ENCODE measurements around the gene TARS2. TPM values are rescaled to one million over a fixed set of nuclear protein-coding genes. Genes with fewer than 3 reads are reported as not detected.
A peak's percentile ranks its signal among the peaks of the same experiment; 100 is the strongest.

Gene TARS2
- total and polyA plus RNA-seq, 2 of the 13 experiments (the other 11 are each of a cell fraction or from before 2014, with no cell fraction given), result 21.3 to 22.8 TPM

- H3K79me2 ChIP-seq (ENCODE audit: insufficient read depth, low read length), result no peaks in the 10 kb centered on the region
- H3K4me3 ChIP-seq (replicated peaks in 1 of 3; ENCODE audit: insufficient read depth in 1 of 3, low read depth in 2 of 3, low read length in 3 of 3), result no peak overlapping the region
- no peak overlapping the region for H3K4me2 ChIP-seq (ENCODE audit: low read depth, low read length)
- in situ Hi-C loops (cut with HindIII; ENCODE audit: extremely low pct_ligation_motif_present, low pct_unique_long_range_greater_than_20kb) (loop anchor here (5.0 to 10.0 kb wide), 2 partner anchors 43 to 276 kb away; partner anchors contain the start of genes CA14 and TARS2), intact Hi-C loops (cut with micrococcal nuclease; ENCODE audit: unreplicated experiment) (no loop called here)
- no peaks in the 10 kb centered on the region for H3K27me3 ChIP-seq (ENCODE audit: control insufficient read depth in 1 of 2, insufficient read depth in 2 of 2, low read length in 2 of 2)
- ATAC-seq (no peak), DNase-seq (ENCODE audit: low spot score) (no peak), FAIRE-seq (no peak)
- no peaks in the 10 kb centered on the region for H3K9me3 ChIP-seq (ENCODE audit: low read length)
- H2AFZ ChIP-seq (ENCODE audit: low read length), result no peak overlapping the region
- POLR2A ChIA-PET, result interaction anchor here (0.8 to 4.6 kb wide), 2 partner anchors 15 to 18 kb away, joined by 3 to 78 read pairs; partner anchors contain the start of genes ADAMTSL4 and FALEC
- CTCF ChIA-PET (ENCODE audit: low intra/inter-chr PET ratio, low total read pairs), result no interaction called here
- peak overlapping the region; percentile 21 for H3K27ac ChIP-seq (ENCODE audit: extremely low read length, insufficient read depth, low read length)
- H3K4me1 ChIP-seq (ENCODE audit: insufficient read depth, low read length), result peaks cover 68% of the 10 kb centered on the region
- no TSS peak for BruUV-seq (replicated peaks)
- H3K36me3 ChIP-seq (replicated peaks in 1 of 2; ENCODE audit: control insufficient read depth in 1 of 2, insufficient read depth in 2 of 2, low read length in 2 of 2), result no peaks in the 10 kb centered on the region
- no peak overlapping the region for H3K9ac ChIP-seq (ENCODE audit: insufficient read depth, low read depth, low read length)
- 100% methylated on average over 13 of the region's 14 CpGs for WGBS (ENCODE audit: low lambda C conversion rate)
- no peaks in the 10 kb centered on the region for H4K20me1 ChIP-seq (ENCODE audit: insufficient read depth, low read length)
- TF ChIP-seq RCOR2 (CRISPR knock-in tag; IDR thresholded peaks at IDR 0.05) (no peak), ZNF264 (CRISPR knock-in tag; IDR thresholded peaks at IDR 0.05) (no peak), ATRX (CRISPR knock-in tag; IDR thresholded peaks at IDR 0.05; ENCODE audit: borderline replicate concordance) (no peak), ZNF576 (CRISPR knock-in tag; IDR thresholded peaks at IDR 0.05) (no peak), ZNF484 (CRISPR knock-in tag; IDR thresholded peaks at IDR 0.05; ENCODE audit: borderline replicate concordance, low read depth) (no peak), ZNF605 (CRISPR knock-in tag; IDR thresholded peaks at IDR 0.05) (no peak), ZNF75D (CRISPR knock-in tag; IDR thresholded peaks at IDR 0.05; ENCODE audit: borderline replicate concordance) (no peak), TSC22D2 (CRISPR knock-in tag; IDR thresholded peaks at IDR 0.05; ENCODE audit: borderline replicate concordance) (no peak), ZSCAN29 (CRISPR knock-in tag; conservative IDR thresholded peaks at IDR 0.05) (no peak), SNAPC4 (CRISPR knock-in tag; IDR thresholded peaks at IDR 0.05) (no peak), SETDB1 (CRISPR knock-in tag; IDR thresholded peaks at IDR 0.05; ENCODE audit: borderline replicate concordance) (no peak), NCOA1 (CRISPR knock-in tag; IDR thresholded peaks at IDR 0.05) (no peak), IRF9 (CRISPR knock-in tag; IDR thresholded peaks at IDR 0.05; ENCODE audit: borderline replicate concordance) (no peak), ZNF33B (CRISPR knock-in tag; IDR thresholded peaks at IDR 0.05) (no peak), MEIS1 (CRISPR knock-in tag; IDR thresholded peaks at IDR 0.05; ENCODE audit: borderline replicate concordance) (no peak), ZNF724P (CRISPR knock-in tag; IDR thresholded peaks at IDR 0.05; ENCODE audit: borderline replicate concordance) (no peak), ZNF775 (CRISPR knock-in tag; IDR thresholded peaks at IDR 0.05; ENCODE audit: borderline replicate concordance) (no peak)
- TF ChIP-seq, protein P1, sequence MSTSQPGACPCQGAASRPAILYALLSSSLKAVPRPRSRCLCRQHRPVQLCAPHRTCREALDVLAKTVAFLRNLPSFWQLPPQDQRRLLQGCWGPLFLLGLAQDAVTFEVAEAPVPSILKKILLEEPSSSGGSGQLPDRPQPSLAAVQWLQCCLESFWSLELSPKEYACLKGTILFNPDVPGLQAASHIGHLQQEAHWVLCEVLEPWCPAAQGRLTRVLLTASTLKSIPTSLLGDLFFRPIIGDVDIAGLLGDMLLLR (CRISPR knock-in tag; IDR thresholded peaks at IDR 0.05), result no peak
Observed at GRCh38 chr1:150530491-150531159, 43.4 kb downstream of the TARS2 start.
